ENCODE results near the gene PIK3C2G. TPM values are rescaled to one million over a fixed set of nuclear protein-coding genes. Genes with fewer than 3 reads are reported as not detected.

Gene PIK3C2G
- polyA plus RNA-seq, 1 of the 3 experiments (the other 2 are of a cell fraction): 0.02 TPM

DNA sequence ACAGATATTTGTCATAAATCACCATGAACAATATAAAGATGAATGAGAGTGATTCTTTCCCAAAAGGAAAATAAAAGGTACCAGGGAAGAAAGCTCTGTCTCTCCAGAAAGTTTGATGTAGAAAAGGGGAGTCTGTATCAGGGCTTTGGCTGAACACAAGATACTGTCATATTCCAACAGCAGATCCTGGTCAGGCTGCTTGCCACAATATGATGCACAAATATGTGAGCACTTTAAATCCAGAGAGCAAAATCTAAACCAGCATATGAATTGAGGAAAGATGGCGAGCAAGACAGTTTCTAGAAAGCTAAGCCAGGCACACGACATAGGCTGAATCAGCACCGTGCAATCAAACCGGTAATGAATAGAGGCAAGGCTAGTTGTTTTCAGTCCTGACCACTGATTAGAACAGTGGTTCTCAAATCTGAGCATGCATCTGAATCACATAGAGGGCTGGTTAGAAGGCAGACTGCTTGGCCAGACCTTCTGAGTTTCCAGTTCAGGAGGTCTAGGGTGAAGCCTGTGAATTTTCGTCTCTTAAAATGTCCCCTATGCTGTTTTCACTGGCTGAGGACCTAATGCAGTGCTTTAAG, 415.8 kb downstream of the PIK3C2G start:
- Histone ChIP-seq H4K20me1 (ENCODE audit: insufficient read depth) (no peaks in the 10 kb centered on the region), H3F3A (replicated peaks; ENCODE audit: insufficient read depth) (no peaks in the 10 kb centered on the region), H3K79me2 (ENCODE audit: insufficient read depth) (no peaks in the 10 kb centered on the region), H3K4me2 (no peak overlapping the region), H3K36me3 (replicated peaks in 1 of 2; ENCODE audit: control insufficient read depth in 1 of 2, insufficient read depth in 2 of 2, low read length in 1 of 2) (no peaks in the 10 kb centered on the region), H3K9me2 (no peaks in the 10 kb centered on the region), H3K4me3 (ENCODE audit: low read depth in 2 of 2, low read length in 1 of 2) (no peak overlapping the region), H3K4me1 (ENCODE audit: control insufficient read depth in 1 of 2, insufficient read depth in 2 of 2, low read depth in 1 of 2, low read length in 1 of 2) (no peaks in the 10 kb centered on the region), H3K9ac (no peak overlapping the region), H3K27me3 (ENCODE audit: insufficient read depth) (no peaks in the 10 kb centered on the region), H3K9me3 (no peaks in the 10 kb centered on the region), H3K27ac (ENCODE audit: low read depth in 2 of 2, low read length in 1 of 2) (no peak overlapping the region), H2AFZ (ENCODE audit: low read depth) (no peak overlapping the region)
- no peak for DNase-seq
- CTCF ChIA-PET: no interaction called here
- WGBS (ENCODE audit: low lambda C conversion rate): 27% methylated on average over 5 of the region's 5 CpGs
- TF ChIP-seq FOXM1 (IDR thresholded peaks at IDR 0.05; ENCODE audit: low read depth) (no peak), RAD21 (IDR thresholded peaks at IDR 0.05; ENCODE audit: low read length) (no peak), FOXJ3 (CRISPR knock-in tag; IDR thresholded peaks at IDR 0.05) (no peak), YY1 (IDR thresholded peaks at IDR 0.05; ENCODE audit: low read depth) (no peak), TEAD4 (IDR thresholded peaks at IDR 0.05; ENCODE audit: borderline replicate concordance, insufficient read depth) (no peak), RCOR1 (IDR thresholded peaks at IDR 0.05; ENCODE audit: low read length) (no peak), NRF1 (IDR thresholded peaks at IDR 0.05; ENCODE audit: low read depth, low read length) (no peak), CHD2 (IDR thresholded peaks at IDR 0.05; ENCODE audit: low read length, partially characterized antibody) (no peak), MXI1 (IDR thresholded peaks at IDR 0.05; ENCODE audit: low read depth, low read length) (no peak), EP300 (IDR thresholded peaks at IDR 0.05; ENCODE audit: borderline replicate concordance in 1 of 2, low read depth in 1 of 2, low read length in 1 of 2) (no peak), FOSL2 (IDR thresholded peaks at IDR 0.05; ENCODE audit: borderline replicate concordance, low read depth) (no peak), RXRA (IDR thresholded peaks at IDR 0.05; ENCODE audit: borderline replicate concordance, low read depth) (no peak), NFIC (IDR thresholded peaks at IDR 0.05; ENCODE audit: borderline replicate concordance) (no peak)
- TF ChIP-seq, protein P1, sequence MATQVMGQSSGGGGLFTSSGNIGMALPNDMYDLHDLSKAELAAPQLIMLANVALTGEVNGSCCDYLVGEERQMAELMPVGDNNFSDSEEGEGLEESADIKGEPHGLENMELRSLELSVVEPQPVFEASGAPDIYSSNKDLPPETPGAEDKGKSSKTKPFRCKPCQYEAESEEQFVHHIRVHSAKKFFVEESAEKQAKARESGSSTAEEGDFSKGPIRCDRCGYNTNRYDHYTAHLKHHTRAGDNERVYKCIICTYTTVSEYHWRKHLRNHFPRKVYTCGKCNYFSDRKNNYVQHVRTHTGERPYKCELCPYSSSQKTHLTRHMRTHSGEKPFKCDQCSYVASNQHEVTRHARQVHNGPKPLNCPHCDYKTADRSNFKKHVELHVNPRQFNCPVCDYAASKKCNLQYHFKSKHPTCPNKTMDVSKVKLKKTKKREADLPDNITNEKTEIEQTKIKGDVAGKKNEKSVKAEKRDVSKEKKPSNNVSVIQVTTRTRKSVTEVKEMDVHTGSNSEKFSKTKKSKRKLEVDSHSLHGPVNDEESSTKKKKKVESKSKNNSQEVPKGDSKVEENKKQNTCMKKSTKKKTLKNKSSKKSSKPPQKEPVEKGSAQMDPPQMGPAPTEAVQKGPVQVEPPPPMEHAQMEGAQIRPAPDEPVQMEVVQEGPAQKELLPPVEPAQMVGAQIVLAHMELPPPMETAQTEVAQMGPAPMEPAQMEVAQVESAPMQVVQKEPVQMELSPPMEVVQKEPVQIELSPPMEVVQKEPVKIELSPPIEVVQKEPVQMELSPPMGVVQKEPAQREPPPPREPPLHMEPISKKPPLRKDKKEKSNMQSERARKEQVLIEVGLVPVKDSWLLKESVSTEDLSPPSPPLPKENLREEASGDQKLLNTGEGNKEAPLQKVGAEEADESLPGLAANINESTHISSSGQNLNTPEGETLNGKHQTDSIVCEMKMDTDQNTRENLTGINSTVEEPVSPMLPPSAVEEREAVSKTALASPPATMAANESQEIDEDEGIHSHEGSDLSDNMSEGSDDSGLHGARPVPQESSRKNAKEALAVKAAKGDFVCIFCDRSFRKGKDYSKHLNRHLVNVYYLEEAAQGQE (IDR thresholded peaks at IDR 0.05; ENCODE audit: low read depth, low read length): no peak
- TF ChIP-seq, protein P2, sequence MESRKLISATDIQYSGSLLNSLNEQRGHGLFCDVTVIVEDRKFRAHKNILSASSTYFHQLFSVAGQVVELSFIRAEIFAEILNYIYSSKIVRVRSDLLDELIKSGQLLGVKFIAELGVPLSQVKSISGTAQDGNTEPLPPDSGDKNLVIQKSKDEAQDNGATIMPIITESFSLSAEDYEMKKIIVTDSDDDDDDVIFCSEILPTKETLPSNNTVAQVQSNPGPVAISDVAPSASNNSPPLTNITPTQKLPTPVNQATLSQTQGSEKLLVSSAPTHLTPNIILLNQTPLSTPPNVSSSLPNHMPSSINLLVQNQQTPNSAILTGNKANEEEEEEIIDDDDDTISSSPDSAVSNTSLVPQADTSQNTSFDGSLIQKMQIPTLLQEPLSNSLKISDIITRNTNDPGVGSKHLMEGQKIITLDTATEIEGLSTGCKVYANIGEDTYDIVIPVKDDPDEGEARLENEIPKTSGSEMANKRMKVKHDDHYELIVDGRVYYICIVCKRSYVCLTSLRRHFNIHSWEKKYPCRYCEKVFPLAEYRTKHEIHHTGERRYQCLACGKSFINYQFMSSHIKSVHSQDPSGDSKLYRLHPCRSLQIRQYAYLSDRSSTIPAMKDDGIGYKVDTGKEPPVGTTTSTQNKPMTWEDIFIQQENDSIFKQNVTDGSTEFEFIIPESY (IDR thresholded peaks at IDR 0.05; ENCODE audit: borderline replicate concordance, low read depth): no peak
- TF ChIP-seq, protein P3, sequence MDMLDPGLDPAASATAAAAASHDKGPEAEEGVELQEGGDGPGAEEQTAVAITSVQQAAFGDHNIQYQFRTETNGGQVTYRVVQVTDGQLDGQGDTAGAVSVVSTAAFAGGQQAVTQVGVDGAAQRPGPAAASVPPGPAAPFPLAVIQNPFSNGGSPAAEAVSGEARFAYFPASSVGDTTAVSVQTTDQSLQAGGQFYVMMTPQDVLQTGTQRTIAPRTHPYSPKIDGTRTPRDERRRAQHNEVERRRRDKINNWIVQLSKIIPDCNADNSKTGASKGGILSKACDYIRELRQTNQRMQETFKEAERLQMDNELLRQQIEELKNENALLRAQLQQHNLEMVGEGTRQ (IDR thresholded peaks at IDR 0.05; ENCODE audit: borderline replicate concordance, low read depth, low read length): no peak
- TF ChIP-seq, protein P4, sequence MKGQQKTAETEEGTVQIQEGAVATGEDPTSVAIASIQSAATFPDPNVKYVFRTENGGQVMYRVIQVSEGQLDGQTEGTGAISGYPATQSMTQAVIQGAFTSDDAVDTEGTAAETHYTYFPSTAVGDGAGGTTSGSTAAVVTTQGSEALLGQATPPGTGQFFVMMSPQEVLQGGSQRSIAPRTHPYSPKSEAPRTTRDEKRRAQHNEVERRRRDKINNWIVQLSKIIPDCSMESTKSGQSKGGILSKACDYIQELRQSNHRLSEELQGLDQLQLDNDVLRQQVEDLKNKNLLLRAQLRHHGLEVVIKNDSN (IDR thresholded peaks at IDR 0.05; ENCODE audit: borderline replicate concordance, low read depth): no peak
- TF ChIP-seq, protein P5, sequence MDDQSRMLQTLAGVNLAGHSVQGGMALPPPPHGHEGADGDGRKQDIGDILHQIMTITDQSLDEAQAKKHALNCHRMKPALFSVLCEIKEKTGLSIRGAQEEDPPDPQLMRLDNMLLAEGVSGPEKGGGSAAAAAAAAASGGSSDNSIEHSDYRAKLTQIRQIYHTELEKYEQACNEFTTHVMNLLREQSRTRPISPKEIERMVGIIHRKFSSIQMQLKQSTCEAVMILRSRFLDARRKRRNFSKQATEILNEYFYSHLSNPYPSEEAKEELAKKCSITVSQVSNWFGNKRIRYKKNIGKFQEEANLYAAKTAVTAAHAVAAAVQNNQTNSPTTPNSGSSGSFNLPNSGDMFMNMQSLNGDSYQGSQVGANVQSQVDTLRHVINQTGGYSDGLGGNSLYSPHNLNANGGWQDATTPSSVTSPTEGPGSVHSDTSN (IDR thresholded peaks at IDR 0.05): no peak
- POLR2A ChIA-PET: no interaction called here

Data from SK-N-SH (cell line).